ENCODE data around the gene PCDHGA1.
"Not testable (repeated sequence)": the region's sequence is repeated elsewhere in the genome, so short reads cannot be mapped to it uniquely, and the experiment has no call there.

PCDHGA1 gene

DNA sequence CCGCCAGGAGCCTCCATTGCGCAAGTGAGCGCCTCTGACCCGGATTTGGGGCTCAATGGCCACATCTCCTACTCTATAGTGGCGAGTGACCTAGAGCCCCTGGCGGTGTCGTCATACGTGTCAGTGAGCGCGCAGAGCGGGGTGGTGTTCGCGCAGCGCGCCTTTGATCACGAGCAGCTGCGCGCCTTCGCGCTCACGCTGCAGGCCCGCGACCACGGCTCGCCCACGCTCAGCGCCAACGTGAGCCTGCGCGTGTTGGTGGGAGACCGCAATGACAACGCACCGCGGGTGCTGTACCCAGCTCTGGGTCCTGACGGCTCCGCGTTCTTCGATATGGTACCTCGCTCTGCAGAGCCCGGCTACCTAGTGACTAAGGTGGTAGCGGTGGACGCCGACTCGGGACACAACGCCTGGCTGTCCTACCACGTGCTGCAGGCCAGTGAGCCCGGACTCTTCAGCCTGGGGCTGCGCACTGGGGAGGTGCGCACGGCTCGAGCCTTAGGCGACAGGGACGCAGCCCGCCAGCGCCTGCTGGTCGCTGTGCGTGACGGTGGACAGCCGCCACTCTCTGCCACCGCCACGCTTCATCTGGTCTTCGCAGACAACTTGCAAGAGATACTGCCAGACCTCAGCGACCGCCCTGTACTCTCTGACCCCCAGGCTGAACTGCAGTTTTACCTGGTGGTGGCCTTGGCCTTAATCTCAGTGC, 79.4 kb downstream of the PCDHGA1 start:
- H3K4me3 ChIP-seq (ENCODE audit: low read depth, low read length), result no peak overlapping the region

DNA sequence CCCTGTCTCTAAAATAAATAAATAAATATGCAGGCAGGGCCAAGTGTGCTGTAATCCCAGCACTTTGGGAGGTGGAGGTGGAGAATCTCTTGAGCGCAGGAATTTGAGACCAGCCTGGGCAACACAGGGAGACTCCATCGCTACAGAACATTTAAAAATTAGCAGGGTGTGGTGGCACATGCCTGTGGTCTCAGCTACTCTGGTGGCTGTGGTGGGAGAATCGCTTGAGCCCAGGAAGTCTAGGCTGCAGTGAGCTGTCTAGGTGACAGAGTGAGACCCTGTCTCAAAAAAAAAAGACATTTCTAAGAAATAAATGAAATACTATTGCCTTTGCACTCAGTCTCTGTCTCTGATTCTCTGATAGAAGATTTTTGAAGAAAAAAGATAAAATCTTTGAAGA, 81.3 kb downstream of the PCDHGA1 start:
- H3K4me3 ChIP-seq (ENCODE audit: low read depth, low read length), result no peak overlapping the region

DNA sequence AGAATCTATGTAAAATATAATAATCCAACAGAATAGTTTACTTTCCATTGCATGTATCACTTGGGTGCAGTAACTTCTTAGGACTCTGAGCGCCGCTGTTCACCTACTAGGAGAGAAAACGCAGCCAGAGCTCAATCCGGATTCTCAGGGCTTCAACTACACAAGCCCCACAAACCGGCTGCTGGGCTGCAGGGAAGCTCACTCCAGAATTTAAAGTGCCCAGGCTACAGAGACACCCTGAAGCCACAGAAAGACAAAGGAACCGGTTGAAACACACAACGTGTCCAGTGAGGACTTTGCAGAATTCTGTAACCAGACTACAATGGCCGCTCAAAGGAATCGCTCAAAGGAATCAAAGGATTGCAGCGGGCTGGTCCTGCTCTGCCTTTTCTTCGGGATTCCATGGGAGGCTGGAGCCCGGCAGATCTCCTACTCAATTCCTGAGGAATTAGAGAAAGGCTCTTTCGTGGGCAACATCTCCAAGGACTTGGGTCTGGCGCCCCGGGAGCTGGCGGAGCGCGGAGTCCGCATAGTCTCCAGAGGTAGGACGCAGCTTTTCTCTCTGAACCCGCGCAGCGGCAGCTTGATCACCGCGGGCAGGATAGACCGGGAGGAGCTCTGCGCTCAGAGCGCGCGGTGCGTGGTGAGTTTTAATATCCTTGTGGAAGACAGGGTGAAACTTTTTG, 82.7 kb downstream of the PCDHGA1 start, which contains the start of gene PCDHGA10:
Gene PCDHGA10, plus strand, starts transcription at position 134 of the 686 bp plus-strand sequence. Its CDS starts 189 bp downstream, at position 323.
- H3K4me3 ChIP-seq (ENCODE audit: low read depth, low read length), result peak within 1 kb of the TSS; percentile 40

DNA sequence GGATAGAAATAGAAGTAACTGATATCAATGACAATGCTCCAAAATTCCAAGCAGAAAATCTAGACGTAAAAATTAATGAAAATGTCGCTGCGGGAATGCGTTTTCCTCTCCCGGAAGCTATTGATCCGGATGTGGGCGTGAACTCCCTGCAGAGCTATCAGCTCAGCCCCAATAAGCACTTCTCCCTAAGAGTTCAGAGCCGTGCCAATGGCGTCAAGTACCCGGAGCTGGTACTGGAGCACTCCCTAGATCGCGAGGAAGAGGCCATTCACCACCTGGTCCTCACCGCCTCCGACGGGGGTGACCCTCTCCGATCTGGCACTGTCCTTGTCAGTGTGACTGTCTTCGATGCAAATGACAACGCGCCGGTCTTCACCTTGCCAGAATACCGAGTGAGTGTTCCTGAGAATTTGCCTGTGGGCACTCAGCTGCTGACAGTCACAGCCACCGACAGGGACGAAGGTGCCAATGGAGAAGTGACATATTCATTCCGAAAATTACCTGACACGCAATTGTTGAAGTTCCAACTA, 83.3 kb downstream of the PCDHGA1 start:
- H3K4me3 ChIP-seq (ENCODE audit: low read depth, low read length), result peak overlapping the region; percentile 40

DNA sequence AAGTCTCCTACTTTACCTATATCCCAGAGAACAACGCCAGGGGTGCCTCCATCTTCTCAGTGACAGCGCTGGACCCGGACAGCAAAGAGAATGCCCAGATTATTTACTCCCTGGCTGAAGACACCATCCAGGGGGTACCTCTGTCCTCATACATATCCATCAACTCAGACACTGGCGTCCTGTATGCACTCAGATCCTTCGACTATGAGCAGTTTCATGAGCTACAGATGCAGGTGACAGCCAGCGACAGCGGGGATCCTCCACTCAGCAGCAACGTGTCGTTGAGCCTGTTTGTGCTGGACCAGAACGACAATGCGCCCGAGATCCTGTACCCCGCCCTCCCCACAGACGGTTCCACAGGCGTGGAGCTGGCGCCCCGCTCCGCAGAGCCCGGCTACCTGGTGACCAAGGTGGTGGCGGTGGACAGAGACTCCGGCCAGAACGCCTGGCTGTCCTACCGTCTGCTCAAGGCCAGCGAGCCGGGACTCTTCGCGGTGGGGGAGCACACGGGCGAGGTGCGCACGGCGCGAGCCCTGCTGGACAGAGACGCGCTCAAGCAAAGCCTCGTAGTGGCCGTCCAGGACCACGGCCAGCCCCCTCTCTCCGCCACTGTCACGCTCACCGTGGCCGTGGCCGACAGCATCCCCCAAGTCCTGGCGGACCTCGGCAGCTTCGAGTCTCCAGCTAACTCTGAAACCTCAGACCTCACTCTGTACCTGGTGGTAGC, 84.4 kb downstream of the PCDHGA1 start:
- H3K4me3 ChIP-seq (ENCODE audit: low read depth, low read length), result not testable (repeated sequence)

DNA sequence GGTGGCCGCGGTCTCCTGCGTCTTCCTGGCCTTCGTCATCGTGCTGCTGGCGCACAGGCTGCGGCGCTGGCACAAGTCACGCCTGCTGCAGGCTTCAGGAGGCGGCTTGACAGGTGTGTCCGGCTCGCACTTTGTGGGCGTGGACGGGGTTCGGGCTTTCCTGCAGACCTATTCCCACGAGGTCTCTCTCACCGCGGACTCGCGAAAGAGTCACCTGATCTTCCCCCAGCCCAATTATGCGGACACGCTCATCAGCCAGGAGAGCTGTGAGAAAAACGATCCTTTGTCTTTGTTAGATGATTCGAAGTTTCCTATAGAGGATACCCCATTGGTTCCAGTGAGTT, 84.9 kb downstream of the PCDHGA1 start:
- not testable (repeated sequence) for H3K4me3 ChIP-seq (ENCODE audit: low read depth, low read length)

DNA sequence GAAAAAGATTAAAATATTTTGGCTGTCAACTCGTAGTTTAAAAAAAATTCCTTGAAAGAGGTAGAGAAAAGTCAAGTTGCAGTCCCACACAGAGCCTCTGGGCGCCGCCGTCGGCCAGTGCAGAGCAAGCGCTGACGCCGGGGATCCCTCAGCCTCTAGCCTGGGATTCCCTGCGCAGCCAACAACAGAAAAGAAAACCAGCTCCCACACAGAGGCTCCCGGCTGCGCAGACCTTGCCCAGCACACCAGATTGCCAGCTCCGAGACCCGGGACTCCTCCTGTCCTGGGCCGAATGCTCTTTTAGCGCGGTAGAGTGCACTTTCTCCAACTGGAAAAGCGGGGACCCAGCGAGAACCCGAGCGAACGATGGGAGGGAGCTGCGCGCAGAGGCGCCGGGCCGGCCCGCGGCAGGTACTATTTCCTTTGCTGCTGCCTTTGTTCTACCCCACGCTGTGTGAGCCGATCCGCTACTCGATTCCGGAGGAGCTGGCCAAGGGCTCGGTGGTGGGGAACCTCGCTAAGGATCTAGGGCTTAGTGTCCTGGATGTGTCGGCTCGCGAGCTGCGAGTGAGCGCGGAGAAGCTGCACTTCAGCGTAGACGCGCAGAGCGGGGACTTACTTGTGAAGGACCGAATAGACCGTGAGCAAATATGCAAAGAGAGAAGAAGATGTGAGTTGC, 87.3 kb downstream of the PCDHGA1 start, which contains the start of gene PCDHGB7:
Gene PCDHGB7, plus strand, starts transcription at position 184 of the 679 bp plus-strand sequence. Its CDS starts 183 bp downstream, at position 367.
- H3K4me3 ChIP-seq (ENCODE audit: low read depth, low read length), result peak within 1 kb of the TSS; percentile 54

DNA sequence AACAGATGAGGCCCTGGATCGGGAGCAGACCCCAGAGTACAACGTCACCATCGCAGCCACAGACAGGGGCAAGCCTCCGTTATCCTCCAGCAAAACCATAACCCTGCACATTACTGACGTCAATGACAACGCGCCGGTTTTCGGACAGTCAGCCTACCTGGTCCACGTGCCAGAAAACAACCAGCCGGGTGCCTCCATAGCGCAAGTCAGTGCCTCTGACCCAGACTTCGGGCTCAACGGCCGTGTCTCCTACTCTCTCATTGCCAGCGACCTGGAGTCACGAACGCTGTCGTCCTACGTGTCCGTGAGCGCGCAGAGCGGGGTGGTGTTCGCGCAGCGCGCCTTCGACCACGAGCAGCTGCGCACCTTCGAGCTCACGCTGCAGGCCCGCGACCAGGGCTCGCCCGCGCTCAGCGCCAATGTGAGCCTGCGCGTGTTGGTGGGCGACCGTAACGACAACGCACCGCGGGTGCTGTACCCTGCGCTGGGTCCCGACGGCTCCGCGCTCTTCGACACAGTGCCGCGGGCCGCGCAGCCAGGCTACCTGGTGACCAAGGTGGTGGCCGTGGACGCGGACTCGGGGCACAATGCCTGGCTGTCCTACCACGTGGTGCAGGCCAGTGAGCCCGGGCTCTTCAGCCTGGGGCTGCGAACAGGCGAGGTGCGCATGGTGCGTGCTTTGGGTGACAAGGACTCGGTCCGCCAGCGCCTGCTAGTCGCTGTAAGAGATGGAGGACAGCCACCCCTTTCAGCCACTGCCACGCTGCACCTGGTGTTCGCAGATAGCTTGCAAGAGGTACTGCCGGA, 89.0 kb downstream of the PCDHGA1 start:
- H3K4me3 ChIP-seq (ENCODE audit: low read depth, low read length), result no peak overlapping the region

DNA sequence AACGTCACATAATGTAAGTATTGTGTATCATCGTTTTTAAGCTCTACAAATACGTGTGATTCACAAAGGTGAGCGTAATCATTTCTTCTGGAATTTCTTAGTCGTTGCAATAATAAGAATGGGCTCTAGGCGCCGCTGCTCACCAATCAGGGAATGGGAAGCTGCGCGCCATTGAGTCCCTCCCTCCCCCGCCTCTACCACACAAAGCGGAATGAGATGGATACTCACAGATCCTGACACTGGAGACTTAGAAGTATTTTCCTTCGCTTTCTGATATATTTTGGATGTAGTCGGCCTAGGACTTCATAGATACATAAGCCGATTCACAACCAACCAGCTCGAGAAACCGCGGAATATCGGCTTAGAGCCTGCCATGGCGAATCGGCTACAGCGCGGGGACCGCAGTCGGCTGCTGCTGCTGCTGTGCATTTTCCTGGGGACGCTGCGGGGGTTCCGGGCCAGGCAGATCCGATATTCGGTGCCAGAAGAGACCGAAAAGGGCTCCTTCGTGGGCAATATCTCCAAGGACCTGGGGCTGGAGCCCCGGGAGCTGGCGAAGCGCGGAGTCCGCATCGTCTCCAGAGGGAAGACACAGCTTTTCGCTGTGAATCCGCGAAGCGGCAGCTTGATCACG, 90.7 kb downstream of the PCDHGA1 start, which contains the start of gene PCDHGA11:
Gene PCDHGA11, plus strand, starts transcription at position 197 of the 634 bp plus-strand sequence. Its CDS starts 177 bp downstream, at position 374.
- H3K4me3 ChIP-seq (ENCODE audit: low read depth, low read length), result peak within 1 kb of the TSS; percentile 47

DNA sequence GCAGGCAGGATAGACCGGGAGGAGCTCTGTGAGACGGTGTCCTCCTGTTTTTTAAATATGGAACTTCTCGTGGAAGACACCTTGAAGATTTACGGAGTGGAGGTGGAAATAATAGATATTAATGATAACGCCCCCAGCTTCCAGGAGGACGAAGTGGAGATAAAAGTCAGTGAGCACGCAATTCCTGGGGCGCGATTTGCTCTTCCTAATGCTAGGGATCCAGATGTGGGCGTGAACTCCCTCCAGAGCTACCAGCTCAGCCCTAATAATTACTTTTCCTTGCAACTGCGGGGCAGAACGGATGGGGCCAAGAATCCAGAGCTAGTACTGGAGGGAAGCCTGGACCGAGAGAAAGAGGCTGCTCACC, 91.2 kb downstream of the PCDHGA1 start:
- H3K4me3 ChIP-seq (ENCODE audit: low read depth, low read length), result peak overlapping the region; percentile 47

DNA sequence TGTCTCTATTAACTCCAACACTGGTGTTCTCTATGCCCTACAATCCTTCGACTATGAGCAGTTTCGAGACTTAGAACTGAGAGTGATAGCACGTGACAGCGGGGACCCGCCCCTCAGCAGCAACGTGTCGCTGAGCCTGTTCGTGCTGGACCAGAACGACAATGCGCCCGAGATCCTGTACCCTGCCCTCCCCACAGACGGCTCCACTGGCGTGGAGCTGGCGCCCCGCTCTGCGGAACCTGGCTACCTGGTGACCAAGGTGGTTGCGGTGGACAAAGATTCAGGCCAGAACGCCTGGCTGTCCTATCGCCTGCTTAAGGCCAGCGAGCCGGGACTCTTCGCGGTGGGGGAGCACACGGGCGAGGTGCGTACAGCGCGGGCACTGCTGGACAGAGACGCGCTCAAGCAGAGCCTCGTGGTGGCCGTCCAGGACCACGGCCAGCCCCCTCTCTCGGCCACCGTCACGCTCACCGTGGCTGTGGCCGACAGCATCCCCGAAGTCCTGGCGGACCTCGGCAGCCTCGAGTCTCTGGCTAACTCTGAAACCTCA, 92.5 kb downstream of the PCDHGA1 start:
- no peak overlapping the region for H3K4me3 ChIP-seq (ENCODE audit: low read depth, low read length)

DNA sequence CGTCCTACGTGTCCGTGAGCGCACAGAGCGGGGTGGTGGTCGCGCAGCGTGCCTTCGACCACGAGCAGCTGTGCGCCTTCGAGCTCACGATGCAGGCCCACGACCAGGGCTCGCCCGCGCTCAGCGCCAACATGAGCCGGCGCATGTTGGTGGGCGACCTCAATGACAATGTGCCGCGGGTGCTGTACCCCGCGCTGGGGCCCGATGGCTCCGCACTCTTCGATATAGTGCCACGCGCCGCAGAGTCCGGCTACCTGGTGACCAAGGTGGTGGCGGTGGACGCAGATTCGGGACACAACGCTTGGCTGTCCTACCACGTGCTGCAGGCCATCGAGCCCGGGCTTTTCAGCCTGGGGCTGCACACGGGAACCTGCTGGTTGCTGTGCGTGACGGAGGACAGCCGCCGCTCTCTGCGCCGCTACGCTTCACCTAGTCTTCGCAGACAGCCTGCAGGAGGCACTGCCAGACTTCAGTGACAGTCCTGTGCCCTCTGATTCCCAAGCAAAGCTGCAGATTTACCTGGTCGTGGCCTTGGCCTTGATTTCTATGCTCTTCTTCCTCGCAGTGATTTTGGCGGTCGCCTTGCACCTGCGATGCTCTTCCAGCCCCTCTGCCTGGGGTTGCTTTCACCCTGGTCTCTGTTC, 97.6 kb downstream of the PCDHGA1 start:
- no peak overlapping the region for H3K4me3 ChIP-seq (ENCODE audit: low read depth, low read length)

DNA sequence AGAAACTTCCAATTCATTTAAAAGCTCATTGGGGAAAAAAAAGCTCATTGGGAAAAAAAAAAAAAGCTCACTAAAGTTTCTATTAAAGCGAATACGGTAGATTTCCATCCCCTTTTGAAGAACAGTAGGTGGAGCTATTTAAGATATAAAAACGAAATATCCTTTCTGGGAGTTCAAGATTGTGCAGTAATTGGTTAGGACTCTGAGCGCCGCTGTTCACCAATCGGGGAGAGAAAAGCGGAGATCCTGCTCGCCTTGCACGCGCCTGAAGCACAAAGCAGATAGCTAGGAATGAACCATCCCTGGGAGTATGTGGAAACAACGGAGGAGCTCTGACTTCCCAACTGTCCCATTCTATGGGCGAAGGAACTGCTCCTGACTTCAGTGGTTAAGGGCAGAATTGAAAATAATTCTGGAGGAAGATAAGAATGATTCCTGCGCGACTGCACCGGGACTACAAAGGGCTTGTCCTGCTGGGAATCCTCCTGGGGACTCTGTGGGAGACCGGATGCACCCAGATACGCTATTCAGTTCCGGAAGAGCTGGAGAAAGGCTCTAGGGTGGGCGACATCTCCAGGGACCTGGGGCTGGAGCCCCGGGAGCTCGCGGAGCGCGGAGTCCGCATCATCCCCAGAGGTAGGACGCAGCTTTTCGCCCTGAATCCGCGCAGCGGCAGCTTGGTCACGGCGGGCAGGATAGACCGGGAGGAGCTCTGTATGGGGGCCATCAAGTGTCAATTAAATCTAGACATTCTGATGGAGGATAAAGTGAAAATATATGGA, 100.2 kb downstream of the PCDHGA1 start, which contains the start of gene PCDHGA12:
Gene PCDHGA12, plus strand, starts transcription at position 176 of the 782 bp plus-strand sequence. Its CDS starts 253 bp downstream, at position 429.
- H3K4me3 ChIP-seq (ENCODE audit: low read depth, low read length), result no peak within 1 kb of the TSS

DNA sequence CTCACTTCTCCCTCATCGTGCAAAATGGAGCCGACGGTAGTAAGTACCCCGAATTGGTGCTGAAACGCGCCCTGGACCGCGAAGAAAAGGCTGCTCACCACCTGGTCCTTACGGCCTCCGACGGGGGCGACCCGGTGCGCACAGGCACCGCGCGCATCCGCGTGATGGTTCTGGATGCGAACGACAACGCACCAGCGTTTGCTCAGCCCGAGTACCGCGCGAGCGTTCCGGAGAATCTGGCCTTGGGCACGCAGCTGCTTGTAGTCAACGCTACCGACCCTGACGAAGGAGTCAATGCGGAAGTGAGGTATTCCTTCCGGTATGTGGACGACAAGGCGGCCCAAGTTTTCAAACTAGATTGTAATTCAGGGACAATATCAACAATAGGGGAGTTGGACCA, 101.0 kb downstream of the PCDHGA1 start:
- no peak overlapping the region for H3K4me3 ChIP-seq (ENCODE audit: low read depth, low read length)

DNA sequence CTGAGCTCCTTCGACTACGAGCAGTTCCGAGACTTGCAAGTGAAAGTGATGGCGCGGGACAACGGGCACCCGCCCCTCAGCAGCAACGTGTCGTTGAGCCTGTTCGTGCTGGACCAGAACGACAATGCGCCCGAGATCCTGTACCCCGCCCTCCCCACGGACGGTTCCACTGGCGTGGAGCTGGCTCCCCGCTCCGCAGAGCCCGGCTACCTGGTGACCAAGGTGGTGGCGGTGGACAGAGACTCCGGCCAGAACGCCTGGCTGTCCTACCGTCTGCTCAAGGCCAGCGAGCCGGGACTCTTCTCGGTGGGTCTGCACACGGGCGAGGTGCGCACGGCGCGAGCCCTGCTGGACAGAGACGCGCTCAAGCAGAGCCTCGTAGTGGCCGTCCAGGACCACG, 102.0 kb downstream of the PCDHGA1 start:
- not testable (repeated sequence) for H3K4me3 ChIP-seq (ENCODE audit: low read depth, low read length)

DNA sequence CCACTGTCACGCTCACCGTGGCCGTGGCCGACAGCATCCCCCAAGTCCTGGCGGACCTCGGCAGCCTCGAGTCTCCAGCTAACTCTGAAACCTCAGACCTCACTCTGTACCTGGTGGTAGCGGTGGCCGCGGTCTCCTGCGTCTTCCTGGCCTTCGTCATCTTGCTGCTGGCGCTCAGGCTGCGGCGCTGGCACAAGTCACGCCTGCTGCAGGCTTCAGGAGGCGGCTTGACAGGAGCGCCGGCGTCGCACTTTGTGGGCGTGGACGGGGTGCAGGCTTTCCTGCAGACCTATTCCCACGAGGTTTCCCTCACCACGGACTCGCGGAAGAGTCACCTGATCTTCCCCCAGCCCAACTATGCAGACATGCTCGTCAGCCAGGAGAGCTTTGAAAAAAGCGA, 102.4 kb downstream of the PCDHGA1 start:
- not testable (repeated sequence) for H3K4me3 ChIP-seq (ENCODE audit: low read depth, low read length)

DNA sequence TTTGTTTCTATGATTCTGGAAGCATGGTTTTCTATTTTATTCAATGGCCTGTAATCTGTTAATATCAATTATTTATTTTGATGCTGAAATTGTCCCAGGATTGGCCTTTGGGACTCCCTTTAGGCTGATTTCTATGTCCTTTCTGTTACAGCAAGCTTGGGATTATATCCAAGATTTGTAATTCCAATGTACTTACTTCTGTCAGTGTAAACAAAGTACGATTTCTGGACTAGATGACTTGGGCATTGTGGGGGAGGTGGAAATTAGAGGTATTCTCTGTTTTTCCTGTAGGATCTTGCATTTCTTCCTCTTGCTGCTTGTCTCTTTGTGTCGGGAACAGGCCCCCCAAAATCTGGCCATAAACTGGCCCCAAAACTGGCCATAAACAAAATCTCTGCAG, 103.7 kb downstream of the PCDHGA1 start:
- no peak overlapping the region for H3K4me3 ChIP-seq (ENCODE audit: low read depth, low read length)

DNA sequence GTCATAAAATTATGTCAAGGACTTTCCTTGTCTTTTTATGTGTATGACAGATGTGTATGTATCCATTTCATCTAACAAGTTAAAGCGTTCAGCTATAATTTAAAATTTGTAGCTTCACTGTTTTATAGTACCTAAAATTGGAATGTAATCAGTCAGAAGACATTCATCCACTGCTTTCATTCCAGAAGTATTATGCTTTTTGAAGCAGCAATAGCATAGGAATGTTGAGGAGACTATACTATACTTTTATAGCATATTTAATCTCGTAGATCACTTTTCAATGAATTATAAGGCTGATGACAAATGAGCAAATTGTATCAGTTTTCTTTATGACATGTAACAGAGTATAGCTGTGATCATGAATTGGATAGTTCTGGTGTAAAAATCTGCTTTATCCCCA, 106.9 kb downstream of the PCDHGA1 start:
- no peak overlapping the region for H3K4me3 ChIP-seq (ENCODE audit: low read depth, low read length)

Measured in iPS-11a (cell line).